GM12801 (cell line): ENCODE data around the gene UBASH3B.

Experiments
- CTCF ChIP-seq: IDR thresholded peaks from one replicate; pipeline ENCODE4 v1.5.1; 2011; ENCODE audit warnings: control low read depth; ENCODE audit not compliant: insufficient read length; ENCODE audit errors: extremely low read depth

UBASH3B gene

GRCh38 chr11:122813176-122813893, 157.8 kb downstream of the UBASH3B start:
- TF ChIP-seq CTCF = no peak

GRCh38 chr11:122813894-122814270, 158.4 kb downstream of the UBASH3B start:
- TF ChIP-seq CTCF = no peak

DNA sequence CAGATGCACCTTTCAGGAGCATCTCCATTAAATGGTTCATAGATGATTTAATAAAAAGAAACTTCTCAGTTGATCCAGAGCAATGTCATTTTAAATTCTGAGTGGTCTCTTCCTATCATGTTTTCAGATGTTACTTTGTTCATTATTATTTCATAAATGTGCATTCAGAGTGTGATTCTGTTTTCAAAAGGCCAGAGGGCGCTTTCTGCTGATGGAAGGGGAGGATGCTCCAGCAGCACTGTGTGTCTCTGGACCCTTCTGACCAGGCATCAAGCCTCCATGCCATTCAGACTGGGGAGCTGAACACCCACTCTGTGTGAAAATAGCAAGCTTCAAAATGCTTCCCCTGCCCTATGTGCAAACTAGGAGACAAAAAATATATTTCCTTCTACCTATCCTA, 158.9 kb downstream of the UBASH3B start:
- no peak for TF ChIP-seq CTCF

- no peak for TF ChIP-seq CTCF
Measured at GRCh38 chr11:122815900-122816299, 160.4 kb downstream of the UBASH3B start.

DNA sequence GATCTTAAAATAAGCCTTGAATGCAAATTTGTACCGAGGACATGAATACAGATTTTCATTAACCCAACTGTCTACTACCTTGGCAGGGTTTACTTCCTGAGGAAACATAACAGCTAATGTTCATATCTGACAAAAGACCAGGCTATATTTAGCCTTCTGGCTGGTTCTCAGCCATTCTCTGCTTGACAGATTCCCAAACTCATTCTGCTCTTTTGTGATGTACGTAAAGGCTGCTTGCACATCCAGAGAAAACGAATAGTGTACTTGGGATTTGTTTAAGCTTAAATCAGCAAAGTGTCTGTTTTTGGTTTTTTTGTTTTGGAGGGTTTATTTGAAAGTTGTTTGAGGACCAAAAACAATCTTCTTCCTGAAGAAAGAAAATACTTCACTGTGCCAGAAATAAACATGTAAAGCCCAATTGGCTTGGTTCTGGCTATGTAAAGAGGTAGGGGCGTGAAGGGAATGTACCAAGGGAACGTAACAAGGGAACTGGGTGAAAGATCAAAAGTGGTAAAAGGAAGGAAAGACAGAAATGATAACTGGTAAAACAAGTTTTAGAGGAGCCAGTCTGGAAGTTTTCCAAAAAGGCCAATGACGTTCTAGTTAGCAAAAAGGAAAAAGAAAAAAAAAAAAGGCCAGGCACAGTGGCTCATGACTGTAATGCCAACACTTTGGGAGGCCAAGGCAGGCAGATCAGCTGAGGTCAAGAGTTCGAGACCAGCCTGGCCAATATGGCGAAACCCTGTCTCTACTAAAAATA, 161.4 kb downstream of the UBASH3B start:
- TF ChIP-seq CTCF = no peak

- TF ChIP-seq CTCF = no peak
Measured at GRCh38 chr11:122820158-122820557, 164.6 kb downstream of the UBASH3B start.

DNA sequence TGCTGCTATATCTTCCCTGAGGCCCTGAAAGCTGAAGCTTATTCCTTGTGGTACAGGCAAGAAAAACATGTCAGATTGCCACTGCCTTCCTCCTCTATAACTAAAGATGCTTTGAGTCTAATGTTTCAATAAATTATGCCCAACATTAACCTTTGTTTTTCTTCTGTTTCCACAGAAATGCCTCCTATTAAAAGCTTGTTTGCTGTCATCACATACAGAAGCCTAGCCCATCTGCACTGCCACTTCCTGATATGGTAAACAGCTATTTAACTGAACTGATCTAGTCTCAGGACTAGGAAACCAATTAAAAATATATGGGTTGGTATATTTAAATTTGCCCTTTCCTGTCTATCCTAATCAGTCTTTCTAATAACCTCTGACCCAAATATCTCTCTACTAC, 165.6 kb downstream of the UBASH3B start:
- no peak for TF ChIP-seq CTCF
